Measurements from ENCODE around the gene FLNB. TPM values are rescaled to one million over a fixed set of nuclear protein-coding genes. Genes with fewer than 3 reads are reported as not detected.
A peak's percentile ranks its signal among the peaks of the same experiment; 100 is the strongest.

Gene FLNB
- total RNA-seq, 4 donors from 2014 or later, result 265 to 345 (median 277) TPM

- H3K27me3 ChIP-seq, result no peaks in the 10 kb centered on the region
- no peak overlapping the region for H3K27ac ChIP-seq
- H3K9me3 ChIP-seq, result no peaks in the 10 kb centered on the region
- no peak for TF ChIP-seq EP300 (IDR thresholded peaks at IDR 0.05)
- TF ChIP-seq POLR2A (IDR thresholded peaks at IDR 0.05), result no peak
- no peak for TF ChIP-seq CTCF (IDR thresholded peaks at IDR 0.05)
- peaks cover 0 to 17% (median 7%) of the 10 kb centered on the region in 4 donors for H3K4me1 ChIP-seq
- no peak for DNase-seq (ENCODE audit: low spot score in 2 of 2)
- WGBS, 2 donors, result 80 to 98% methylated on average over 3 of the region's 3 CpGs
- H3K4me3 ChIP-seq, result no peak overlapping the region
- no peaks in the 10 kb centered on the region for H3K36me3 ChIP-seq
Measured at GRCh38 chr3:58001086-58001467, 7.1 kb upstream of the FLNB start.

- H3K36me3 ChIP-seq, result no peaks in the 10 kb centered on the region
- 90% methylated on average over 7 of the region's 7 CpGs for WGBS, 2 donors
- no peaks in the 10 kb centered on the region for H3K9me3 ChIP-seq
- peaks cover 0 to 17% (median 7%) of the 10 kb centered on the region in 4 donors for H3K4me1 ChIP-seq
- no peak for DNase-seq (ENCODE audit: low spot score in 2 of 2)
- H3K27me3 ChIP-seq, result no peaks in the 10 kb centered on the region
- no peak overlapping the region for H3K27ac ChIP-seq
- H3K4me3 ChIP-seq, result no peak overlapping the region
- TF ChIP-seq EP300 (IDR thresholded peaks at IDR 0.05) (no peak), CTCF (IDR thresholded peaks at IDR 0.05) (no peak), POLR2A (IDR thresholded peaks at IDR 0.05) (no peak)
Measured at GRCh38 chr3:58001979-58002378, 6.2 kb upstream of the FLNB start.

GRCh38 chr3:58003093-58003492 lies 5.1 kb upstream of the FLNB start:
- 85 to 86% methylated on average over 5 of the region's 5 CpGs for WGBS, 2 donors
- Histone ChIP-seq H3K4me1 (peaks cover 0 to 16% (median 7%) of the 10 kb centered on the region in 4 donors), H3K4me3 (no peak overlapping the region), H3K27ac (no peak overlapping the region), H3K36me3 (no peaks in the 10 kb centered on the region), H3K27me3 (no peaks in the 10 kb centered on the region), H3K9me3 (no peaks in the 10 kb centered on the region)
- no peak for DNase-seq (ENCODE audit: low spot score in 2 of 2)
- no peak for TF ChIP-seq POLR2A (IDR thresholded peaks at IDR 0.05)
- no peak for TF ChIP-seq EP300 (IDR thresholded peaks at IDR 0.05)
- TF ChIP-seq CTCF (IDR thresholded peaks at IDR 0.05), result no peak

- no peak for DNase-seq (ENCODE audit: low spot score in 2 of 2)
- no peak overlapping the region for H3K27ac ChIP-seq
Measured at GRCh38 chr3:58004973-58005372, 3.2 kb upstream of the FLNB start.

GRCh38 chr3:58005669-58006068 lies 2.6 kb upstream of the FLNB start:
- Histone ChIP-seq H3K36me3 (no peaks in the 10 kb centered on the region), H3K27me3 (no peaks in the 10 kb centered on the region), H3K4me3 (no peak overlapping the region), H3K4me1 (peaks cover 0 to 20% (median 12%) of the 10 kb centered on the region in 4 donors), H3K27ac (peak overlapping the region in 1 of 4 donors; percentile 18), H3K9me3 (no peaks in the 10 kb centered on the region)
- no peak for DNase-seq (ENCODE audit: low spot score in 2 of 2)
- WGBS, 2 donors, result 71 to 72% methylated on average over 2 of the region's 2 CpGs
- TF ChIP-seq EP300 (IDR thresholded peaks at IDR 0.05), result no peak
- TF ChIP-seq CTCF (IDR thresholded peaks at IDR 0.05), result no peak
- no peak for TF ChIP-seq POLR2A (IDR thresholded peaks at IDR 0.05)

More at GRCh38 chr3:58004973-58005372, 3.2 kb upstream of the FLNB start:
- TF ChIP-seq POLR2A (IDR thresholded peaks at IDR 0.05) (no peak), CTCF (IDR thresholded peaks at IDR 0.05) (no peak), EP300 (IDR thresholded peaks at IDR 0.05) (no peak)
- WGBS, 2 donors, result 86 to 91% methylated on average over 6 of the region's 6 CpGs
- Histone ChIP-seq H3K9me3 (no peaks in the 10 kb centered on the region), H3K27me3 (no peaks in the 10 kb centered on the region), H3K36me3 (no peaks in the 10 kb centered on the region), H3K4me1 (peaks cover 0 to 13% (median 5%) of the 10 kb centered on the region in 4 donors), H3K4me3 (no peak overlapping the region)
